Caco-2 (cell line): ENCODE measurements around the gene NOTCH2. TPM values are rescaled to one million over a fixed set of nuclear protein-coding genes. Genes with fewer than 3 reads are reported as not detected.

ENCODE experiments used
- BruUV-seq: library from RNA; stranded (reverse); fragments of 400-500 nt; replicated peaks from 2 replicates; lab custom pipeline; 2021; lab: Mats Ljungman, UMichigan
- CTCF ChIA-PET: fragments of 300-600 bp; sonication (Branson Sonifier 250); formaldehyde crosslinking; loops from one replicate; lab custom pipeline; 2022; ENCODE audit warnings: antibody characterized with exemption; lab: Charles Lee
- POLR2A ChIA-PET: fragments of 300-600 bp; sonication (Branson Sonifier 250); formaldehyde crosslinking; loops from one replicate; lab custom pipeline; 2022; ENCODE audit warnings: antibody characterized with exemption; lab: Charles Lee
- DNase-seq, 2 experiments: peaks; one replicate each; pipeline versions ENCODE4 v3.0.0 to v3.0.0-alpha.2; 2020 to 2022
- H3K27me3 ChIP-seq: replicated peaks from 2 replicates; pipeline ENCODE4 v1.6.0; 2011; ENCODE audit warnings: low read length; ENCODE audit not compliant: control insufficient read depth, insufficient read depth
- H3K36me3 ChIP-seq: 2 replicates; pipeline ENCODE4 v1.5.1; 2011; ENCODE audit warnings: low read length; ENCODE audit not compliant: control insufficient read depth, insufficient read depth
- H3K4me1 ChIP-seq: fragments of 250-450 bp; sonication (Bioruptor Pico); 2 replicates; pipeline ENCODE4 v1.5.1; 2020; ENCODE audit warnings: mild to moderate bottlenecking
- H3K4me3 ChIP-seq: 2 replicates; pipeline ENCODE4 v1.5.1; 2011; ENCODE audit warnings: low read depth, mild to moderate bottlenecking, control low read depth, low read length
- H3K9me3 ChIP-seq: fragments of 250-450 bp; sonication (Bioruptor Pico); 2 replicates; pipeline ENCODE4 v1.5.1; 2020; ENCODE audit warnings: mild to moderate bottlenecking, moderate library complexity
- H3K27ac Mint-ChIP-seq: one replicate; pipeline ENCODE4 v1.8.0; 2022; ENCODE audit warnings: mixed read lengths; ENCODE audit not compliant: unreplicated experiment
- H3K27me3 Mint-ChIP-seq: one replicate; pipeline ENCODE4 v1.8.0; 2022; ENCODE audit warnings: mixed read lengths; ENCODE audit not compliant: insufficient read depth, unreplicated experiment
- H3K36me3 Mint-ChIP-seq: one replicate; pipeline ENCODE4 v1.8.0; 2022; ENCODE audit warnings: mild to moderate bottlenecking, mixed read lengths; ENCODE audit not compliant: insufficient read depth, unreplicated experiment
- H3K4me1 Mint-ChIP-seq: one replicate; pipeline ENCODE4 v1.8.0; 2022; ENCODE audit warnings: low read depth, mixed read lengths; ENCODE audit not compliant: unreplicated experiment
- H3K4me3 Mint-ChIP-seq: one replicate; pipeline ENCODE4 v1.8.0; 2022; ENCODE audit warnings: mild to moderate bottlenecking, moderate library complexity, mixed read lengths; ENCODE audit not compliant: unreplicated experiment
- H3K9me3 Mint-ChIP-seq: one replicate; pipeline ENCODE4 v1.8.0; 2022; ENCODE audit warnings: mixed read lengths; ENCODE audit not compliant: unreplicated experiment
- CTCF ChIP-seq, 2 experiments: fragments of 200-600 bp in 1 of 2; IDR thresholded peaks; 1 replicate in 1 of 2; 2 replicates in 1 of 2; pipeline versions ENCODE4 v1.5.1 to v1.8.0; 2011 to 2022; ENCODE audit warnings: antibody characterized with exemption in 1 of 2, control low read depth in 1 of 2, inconsistent platforms in 1 of 2, low read depth in 1 of 2, low read length in 1 of 2, mild to moderate bottlenecking in 1 of 2, moderate library complexity in 1 of 2; ENCODE audit not compliant: insufficient read depth in 1 of 2, severe bottlenecking in 1 of 2, unreplicated experiment in 1 of 2
- intact Hi-C: fragments of 100-400 bp; cut with micrococcal nuclease; formaldehyde crosslinking; loops from one replicate; pipeline ENCODE4 v1.10.0; 2022; ENCODE audit not compliant: unreplicated experiment
- total RNA-seq: library from RNA; stranded (reverse); gene quantifications from 2 replicates; pipeline ENCODE4 v1.2.3, GENCODE V29; 2022

NOTCH2 gene
- total RNA-seq, 1 experiment from 2014 or later, result 41.1 TPM

- no peak overlapping the region for H3K4me3 ChIP-seq
- CTCF ChIA-PET, result no interaction called here
- no peak for DNase-seq
- Mint-ChIP-seq H3K9me3 (peaks cover 8% of the 10 kb centered on the region), H3K36me3 (peaks cover 14% of the 10 kb centered on the region), H3K4me1 (no peaks in the 10 kb centered on the region), H3K4me3 (no peak overlapping the region), H3K27me3 (no peaks in the 10 kb centered on the region), H3K27ac (no peak overlapping the region)
- BruUV-seq, result no TSS peak
- no peaks in the 10 kb centered on the region for H3K9me3 ChIP-seq
- POLR2A ChIA-PET, result no interaction called here
- no peak for TF ChIP-seq CTCF (IDR thresholded peaks at IDR 0.05; ENCODE audit: insufficient read depth in 1 of 2, low read depth in 1 of 2, low read length in 1 of 2, severe bottlenecking in 1 of 2, unreplicated experiment in 1 of 2)
- H3K36me3 ChIP-seq, result no peaks in the 10 kb centered on the region; the same call in 1 of the 2 replicates
- H3K4me1 ChIP-seq, result no peaks in the 10 kb centered on the region
- intact Hi-C loops, result no loop called here
- H3K27me3 ChIP-seq, result no peaks in the 10 kb centered on the region
These were observed 134.1 kb downstream of the NOTCH2 start for GRCh38 chr1:119935373-119935772.

- H3K9me3 Mint-ChIP-seq, result peaks cover 8% of the 10 kb centered on the region
- no peaks in the 10 kb centered on the region for H3K27me3 Mint-ChIP-seq
- BruUV-seq, result no TSS peak
- DNase-seq, result no peak
- Histone ChIP-seq H3K4me1 (no peaks in the 10 kb centered on the region), H3K36me3 (no peaks in the 10 kb centered on the region; the same call in 1 of the 2 replicates), H3K4me3 (no peak overlapping the region), H3K27me3 (no peaks in the 10 kb centered on the region), H3K9me3 (no peaks in the 10 kb centered on the region)
- H3K27ac Mint-ChIP-seq, result no peak overlapping the region
- H3K4me1 Mint-ChIP-seq, result no peaks in the 10 kb centered on the region
- intact Hi-C loops, result no loop called here
- ChIA-PET POLR2A (no interaction called here), CTCF (no interaction called here)
- H3K36me3 Mint-ChIP-seq, result peaks cover 14% of the 10 kb centered on the region
- no peak overlapping the region for H3K4me3 Mint-ChIP-seq
- no peak for TF ChIP-seq CTCF (IDR thresholded peaks at IDR 0.05; ENCODE audit: insufficient read depth in 1 of 2, low read depth in 1 of 2, low read length in 1 of 2, severe bottlenecking in 1 of 2, unreplicated experiment in 1 of 2)
These were observed 136.1 kb downstream of the NOTCH2 start for GRCh38 chr1:119933397-119933796.

- Mint-ChIP-seq H3K4me1 (no peaks in the 10 kb centered on the region), H3K9me3 (peaks cover 8% of the 10 kb centered on the region), H3K4me3 (no peak overlapping the region), H3K36me3 (peaks cover 15% of the 10 kb centered on the region), H3K27me3 (no peaks in the 10 kb centered on the region), H3K27ac (no peak overlapping the region)
- DNase-seq, result no peak
- intact Hi-C loops, result no loop called here
- Histone ChIP-seq H3K4me3 (no peak overlapping the region), H3K4me1 (no peaks in the 10 kb centered on the region), H3K9me3 (no peaks in the 10 kb centered on the region), H3K36me3 (0 out of 2 replicates have a peak, but pooled peaks cover 2% of the 10 kb centered on the region), H3K27me3 (no peaks in the 10 kb centered on the region)
- ChIA-PET CTCF (no interaction called here), POLR2A (no interaction called here)
- BruUV-seq, result no TSS peak
- no peak for TF ChIP-seq CTCF (IDR thresholded peaks at IDR 0.05; ENCODE audit: insufficient read depth in 1 of 2, low read depth in 1 of 2, low read length in 1 of 2, severe bottlenecking in 1 of 2, unreplicated experiment in 1 of 2)
These were observed 139.7 kb downstream of the NOTCH2 start for GRCh38 chr1:119929643-119930315.
